IPS-20b (cell line): ENCODE data around the gene EYS.
"Not testable (repeated sequence)": the region's sequence is repeated elsewhere in the genome, so short reads cannot be mapped to it uniquely, and the experiment has no call there.

Source experiments
- H3K27ac ChIP-seq: one replicate; pipeline ENCODE4 v1.5.1; 2013; ENCODE audit warnings: low read length
- H3K27me3 ChIP-seq: 2 replicates; pipeline ENCODE4 v1.6.1; 2013; ENCODE audit warnings: mild to moderate bottlenecking, low read length, inconsistent platforms; ENCODE audit not compliant: insufficient read depth
- H3K36me3 ChIP-seq: 2 replicates; pipeline ENCODE4 v1.6.1; 2013; ENCODE audit warnings: low read depth, mild to moderate bottlenecking, inconsistent platforms, low read length, moderate library complexity; ENCODE audit not compliant: insufficient read depth
- H3K4me1 ChIP-seq: 2 replicates; pipeline ENCODE4 v1.6.1; 2013; ENCODE audit warnings: mild to moderate bottlenecking, control low read depth, inconsistent platforms, low read length, moderate library complexity; ENCODE audit not compliant: insufficient read depth
- H3K4me3 ChIP-seq: 2 replicates; pipeline ENCODE4 v1.5.1; 2013; ENCODE audit warnings: mild to moderate bottlenecking, low read length, inconsistent platforms
- H3K9ac ChIP-seq: 2 replicates; pipeline ENCODE4 v1.6.1; 2013; ENCODE audit warnings: low read depth, mild to moderate bottlenecking, inconsistent platforms, low read length, moderate library complexity
- H3K9me3 ChIP-seq: 2 replicates; pipeline ENCODE4 v1.6.1; 2013; ENCODE audit warnings: mild to moderate bottlenecking, low read depth, low read length, inconsistent platforms; ENCODE audit not compliant: insufficient read depth

The EYS gene

GRCh38 chr6:65071480-65071879, 635.5 kb downstream of the EYS start:
- H3K27me3 ChIP-seq = no peaks in the 10 kb centered on the region
- no peak overlapping the region for H3K27ac ChIP-seq
- no peak overlapping the region for H3K4me3 ChIP-seq
- H3K4me1 ChIP-seq = no peaks in the 10 kb centered on the region
- no peaks in the 10 kb centered on the region for H3K36me3 ChIP-seq
- H3K9me3 ChIP-seq = no peaks in the 10 kb centered on the region; the same call in 1 of the 2 replicates
- no peak overlapping the region for H3K9ac ChIP-seq

- H3K27me3 ChIP-seq = no peaks in the 10 kb centered on the region
- H3K27ac ChIP-seq = no peak overlapping the region
- H3K36me3 ChIP-seq = no peaks in the 10 kb centered on the region
- H3K9ac ChIP-seq = no peak overlapping the region
- H3K4me1 ChIP-seq = no peaks in the 10 kb centered on the region
- H3K9me3 ChIP-seq = no peaks in the 10 kb centered on the region
- no peak overlapping the region for H3K4me3 ChIP-seq
Measured at GRCh38 chr6:65064844-65065243, 642.2 kb downstream of the EYS start.

DNA sequence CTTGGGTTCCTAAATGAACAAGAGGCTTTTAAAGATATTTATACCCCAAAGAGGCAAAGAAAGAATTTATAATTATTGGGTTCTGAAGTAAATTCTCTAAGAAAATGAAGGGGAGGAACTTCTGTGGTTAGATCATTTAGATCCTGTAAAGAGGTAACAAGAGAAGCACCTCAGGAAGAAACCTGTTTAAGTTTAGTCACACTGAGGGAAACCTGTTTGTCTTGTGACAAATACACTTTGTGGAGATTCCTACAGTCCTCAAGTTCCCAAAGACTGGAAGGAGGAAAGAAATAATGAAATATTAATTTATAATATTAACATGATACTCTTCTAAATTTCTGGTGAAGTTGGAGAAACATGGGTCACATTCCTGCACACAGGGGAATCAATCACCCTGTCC, 647.5 kb downstream of the EYS start:
- H3K4me3 ChIP-seq = no peak overlapping the region
- H3K9me3 ChIP-seq = no peaks in the 10 kb centered on the region
- no peaks in the 10 kb centered on the region for H3K36me3 ChIP-seq
- no peaks in the 10 kb centered on the region for H3K27me3 ChIP-seq
- H3K9ac ChIP-seq = no peak overlapping the region
- no peaks in the 10 kb centered on the region for H3K4me1 ChIP-seq
- no peak overlapping the region for H3K27ac ChIP-seq

DNA sequence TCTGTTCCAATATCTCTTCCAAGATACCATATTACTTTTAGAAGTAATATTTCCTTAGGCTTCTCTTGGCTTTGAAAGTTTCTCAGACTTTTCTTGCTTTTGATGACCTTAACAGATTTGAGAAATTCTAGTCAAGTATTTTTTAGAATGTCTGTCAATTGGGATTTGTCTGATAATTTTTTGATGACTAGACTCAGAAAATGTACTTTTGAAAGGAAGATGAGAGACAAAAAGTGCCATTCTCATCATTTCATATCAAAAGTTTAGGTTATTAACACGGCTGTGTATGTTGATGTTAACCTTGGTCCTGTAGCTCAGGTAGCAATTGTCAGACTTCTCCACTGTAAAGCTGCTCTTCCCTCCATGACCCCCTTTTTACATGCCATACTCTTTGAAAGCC, 651.5 kb downstream of the EYS start:
- no peaks in the 10 kb centered on the region for H3K4me1 ChIP-seq
- no peaks in the 10 kb centered on the region for H3K36me3 ChIP-seq
- no peak overlapping the region for H3K27ac ChIP-seq
- H3K9ac ChIP-seq = no peak overlapping the region
- H3K9me3 ChIP-seq = no peaks in the 10 kb centered on the region
- no peaks in the 10 kb centered on the region for H3K27me3 ChIP-seq
- no peak overlapping the region for H3K4me3 ChIP-seq

DNA sequence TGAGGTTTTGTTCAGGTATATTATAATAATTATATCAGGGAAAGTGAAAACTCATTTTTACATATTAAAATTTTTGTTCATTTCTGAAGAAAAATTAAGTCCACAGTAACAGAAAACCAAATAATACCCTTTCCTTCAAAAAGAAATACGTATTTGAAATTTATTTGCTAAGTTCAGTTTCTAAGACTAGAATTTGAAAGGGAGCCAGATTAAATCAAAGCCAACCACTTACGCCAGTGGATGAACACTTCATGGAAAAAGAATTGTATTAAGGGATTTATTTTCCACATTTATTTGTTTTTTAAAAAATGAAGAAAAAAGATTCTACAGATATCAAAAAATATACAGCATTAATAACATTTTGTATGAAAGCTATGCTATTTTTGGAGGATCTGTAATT, 654.4 kb downstream of the EYS start:
- H3K27me3 ChIP-seq = no peaks in the 10 kb centered on the region
- no peak overlapping the region for H3K4me3 ChIP-seq
- H3K9ac ChIP-seq = no peak overlapping the region
- no peaks in the 10 kb centered on the region for H3K9me3 ChIP-seq
- no peaks in the 10 kb centered on the region for H3K4me1 ChIP-seq
- H3K36me3 ChIP-seq = no peaks in the 10 kb centered on the region
- no peak overlapping the region for H3K27ac ChIP-seq

DNA sequence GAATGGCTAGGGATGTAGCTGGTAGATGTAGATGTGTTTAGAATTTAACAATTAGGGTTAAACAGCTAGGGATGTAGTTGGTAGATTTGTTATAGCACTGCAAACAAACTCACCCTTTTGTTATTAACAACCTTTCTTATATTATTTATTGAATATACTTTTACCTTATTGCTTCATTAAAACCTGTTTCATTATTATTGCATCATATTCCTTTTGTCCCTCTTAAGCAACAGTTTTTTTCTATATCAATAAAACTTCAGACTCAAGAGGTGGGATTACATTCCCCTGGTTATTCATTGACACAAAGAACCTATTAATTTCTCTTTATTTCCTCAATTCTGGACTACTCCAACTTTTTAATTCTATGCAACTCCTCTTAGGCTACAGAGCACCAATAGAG, 661.2 kb downstream of the EYS start:
- Histone ChIP-seq H3K36me3 (no peaks in the 10 kb centered on the region), H3K9me3 (no peaks in the 10 kb centered on the region), H3K4me3 (no peak overlapping the region), H3K4me1 (no peaks in the 10 kb centered on the region), H3K9ac (no peak overlapping the region), H3K27ac (no peak overlapping the region), H3K27me3 (no peaks in the 10 kb centered on the region)

GRCh38 chr6:65014006-65014405, 693.0 kb downstream of the EYS start:
- no peak overlapping the region for H3K27ac ChIP-seq
- H3K4me3 ChIP-seq = no peak overlapping the region
- H3K4me1 ChIP-seq = no peaks in the 10 kb centered on the region
- no peaks in the 10 kb centered on the region for H3K9me3 ChIP-seq
- no peak overlapping the region for H3K9ac ChIP-seq
- H3K36me3 ChIP-seq = no peaks in the 10 kb centered on the region
- H3K27me3 ChIP-seq = no peaks in the 10 kb centered on the region

DNA sequence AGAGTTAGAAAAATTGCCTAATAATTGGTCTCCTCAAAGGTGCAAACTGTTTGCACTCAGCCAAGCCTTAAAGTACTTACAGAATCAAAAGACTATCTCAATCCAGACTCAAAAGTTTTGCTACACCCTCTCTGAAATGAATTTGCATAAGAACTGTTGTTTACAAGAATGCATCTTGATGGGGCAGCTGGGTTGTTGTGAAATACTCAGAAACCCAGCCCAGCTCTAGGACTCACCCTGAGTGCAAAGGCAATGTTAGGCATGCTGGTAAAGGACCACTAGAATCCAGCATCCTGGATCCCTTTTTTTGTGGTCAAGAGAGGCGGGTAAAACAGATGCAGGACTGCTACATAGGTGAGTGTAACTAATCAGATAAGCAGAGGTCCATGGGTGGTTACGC, 700.2 kb downstream of the EYS start:
- H3K27ac ChIP-seq = no peak overlapping the region
- H3K9me3 ChIP-seq = peaks cover 4% of the 10 kb centered on the region; the same call in 1 of the 2 replicates
- no peaks in the 10 kb centered on the region for H3K36me3 ChIP-seq
- H3K4me3 ChIP-seq = no peak overlapping the region
- no peaks in the 10 kb centered on the region for H3K4me1 ChIP-seq
- no peaks in the 10 kb centered on the region for H3K27me3 ChIP-seq
- no peak overlapping the region for H3K9ac ChIP-seq

GRCh38 chr6:65004283-65004682, 702.7 kb downstream of the EYS start:
- Histone ChIP-seq H3K4me3 (no peak overlapping the region), H3K36me3 (no peaks in the 10 kb centered on the region), H3K9ac (no peak overlapping the region), H3K4me1 (no peaks in the 10 kb centered on the region), H3K9me3 (peaks cover 4% of the 10 kb centered on the region; the same call in 1 of the 2 replicates), H3K27ac (no peak overlapping the region), H3K27me3 (no peaks in the 10 kb centered on the region)

DNA sequence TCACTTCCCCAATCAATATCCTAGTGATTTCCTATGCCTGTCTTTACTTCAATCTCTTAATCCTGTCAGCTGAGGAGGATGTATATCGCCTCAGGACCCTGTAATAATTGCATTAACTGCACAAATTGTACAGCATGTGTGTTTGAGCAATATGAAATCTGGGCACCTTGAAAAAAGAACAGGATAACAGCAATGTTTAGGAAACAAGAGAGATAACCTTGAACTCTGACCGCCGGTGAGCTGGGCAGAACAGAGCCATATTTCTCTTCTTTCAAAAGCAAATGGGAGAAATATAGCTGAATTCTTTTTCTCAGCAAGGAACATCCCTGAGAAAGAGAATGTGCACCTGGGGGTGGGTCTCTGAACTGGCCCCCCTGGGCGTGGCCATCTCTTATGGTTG, 704.1 kb downstream of the EYS start:
- H3K27ac ChIP-seq, H3K9me3 ChIP-seq, H3K36me3 ChIP-seq, H3K4me1 ChIP-seq, H3K9ac ChIP-seq, H3K4me3 ChIP-seq, H3K27me3 ChIP-seq: not testable (repeated sequence)

DNA sequence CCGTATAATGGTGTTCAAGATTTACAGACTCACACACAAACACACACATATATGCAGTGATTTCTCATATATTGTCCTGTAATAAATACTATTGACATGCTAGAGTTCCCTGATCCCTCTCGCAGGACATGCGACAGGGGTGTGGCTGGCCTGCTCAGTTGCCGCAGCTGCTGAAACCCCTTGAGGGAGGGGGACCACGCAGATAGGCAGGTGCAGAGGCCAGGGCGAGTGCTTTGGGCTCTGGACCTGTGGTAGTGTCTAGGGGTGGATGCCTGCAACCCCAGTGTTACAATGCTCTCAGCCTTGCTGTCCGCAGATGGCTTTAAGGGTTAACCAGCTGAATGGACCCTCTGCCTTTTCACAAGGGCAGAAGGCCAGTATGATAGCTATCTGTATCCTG, 706.2 kb downstream of the EYS start:
- Histone ChIP-seq H3K27me3 (no peaks in the 10 kb centered on the region), H3K4me3 (no peak overlapping the region), H3K27ac (no peak overlapping the region), H3K9me3 (peaks cover 4% of the 10 kb centered on the region; the same call in 1 of the 2 replicates), H3K36me3 (no peaks in the 10 kb centered on the region), H3K4me1 (no peaks in the 10 kb centered on the region), H3K9ac (no peak overlapping the region)

- Histone ChIP-seq H3K4me1 (no peaks in the 10 kb centered on the region), H3K4me3 (no peak overlapping the region), H3K36me3 (no peaks in the 10 kb centered on the region), H3K9me3 (no peaks in the 10 kb centered on the region), H3K9ac (no peak overlapping the region), H3K27me3 (no peaks in the 10 kb centered on the region), H3K27ac (no peak overlapping the region)
Measured at GRCh38 chr6:64998204-64998603, 708.8 kb downstream of the EYS start.

GRCh38 chr6:64996301-64996700, 710.7 kb downstream of the EYS start:
- H3K27me3 ChIP-seq = no peaks in the 10 kb centered on the region

More at GRCh38 chr6:64996301-64996700, 710.7 kb downstream of the EYS start:
- Histone ChIP-seq H3K36me3 (no peaks in the 10 kb centered on the region), H3K4me1 (no peaks in the 10 kb centered on the region), H3K4me3 (no peak overlapping the region), H3K9me3 (no peaks in the 10 kb centered on the region), H3K9ac (no peak overlapping the region), H3K27ac (no peak overlapping the region)
